SK-N-SH treated with all-trans-retinoic acid at 6 μM for 48 hours (cell line): Measurements from ENCODE around the gene CYP1A2.

Experiments used
- ATAC-seq: fragments of 200-7000 bp; cut with Tn5 transposase; 3 replicates; pipeline ENCODE4 v1.9.1; 2020; ENCODE audit warnings: mild to moderate bottlenecking, moderate library complexity
- ARNTL ChIP-seq: fragments of 450-650 bp; formaldehyde crosslinking; IDR thresholded peaks from 2 replicates; pipeline ENCODE4 v1.5.0; 2020; ENCODE audit warnings: low read depth, mild to moderate bottlenecking, moderate library complexity, borderline replicate concordance
- BACH2 ChIP-seq: fragments of 250-450 bp; sonication (Bioruptor Pico); IDR thresholded peaks from 2 replicates; pipeline ENCODE4 v1.9.0; 2021; ENCODE audit warnings: mild to moderate bottlenecking, borderline replicate concordance
- ESRRG ChIP-seq: fragments of 250-450 bp; sonication (Bioruptor Pico); IDR thresholded peaks from 2 replicates; pipeline ENCODE4 v1.6.1; 2021; ENCODE audit warnings: mild to moderate bottlenecking
- GLIS3 ChIP-seq: fragments of 250-450 bp; sonication (Bioruptor Pico); IDR thresholded peaks from 2 replicates; pipeline ENCODE4 v1.5.0; 2020; ENCODE audit warnings: mild to moderate bottlenecking, moderate library complexity
- ISL1 ChIP-seq: fragments of 250-450 bp; sonication (Bioruptor Pico); IDR thresholded peaks from 2 replicates; pipeline ENCODE4 v2.1.2; 2022; ENCODE audit warnings: mild to moderate bottlenecking, moderate library complexity
- PPARA ChIP-seq: fragments of 250-450 bp; sonication (Bioruptor Pico); IDR thresholded peaks from 2 replicates; pipeline ENCODE4 v1.5.0; 2020; ENCODE audit warnings: mild to moderate bottlenecking, borderline replicate concordance
- RARB ChIP-seq: fragments of 250-450 bp; sonication (Bioruptor Pico); IDR thresholded peaks from 2 replicates; pipeline ENCODE4 v1.8.0; 2021; ENCODE audit warnings: mild to moderate bottlenecking, moderate library complexity
- SNAI2 ChIP-seq: fragments of 250-450 bp; sonication (Bioruptor Pico); IDR thresholded peaks from 2 replicates; pipeline ENCODE4 v1.5.0; 2020; ENCODE audit warnings: mild to moderate bottlenecking, moderate library complexity
- TCF4 ChIP-seq: fragments of 250-450 bp; sonication (Bioruptor Pico); IDR thresholded peaks from 2 replicates; pipeline ENCODE4 v1.8.0; 2021; ENCODE audit warnings: mild to moderate bottlenecking, moderate library complexity, borderline replicate concordance
- TOX ChIP-seq: fragments of 250-450 bp; sonication (Bioruptor Pico); IDR thresholded peaks from 2 replicates; pipeline ENCODE4 v1.8.0; 2021; ENCODE audit warnings: mild to moderate bottlenecking, moderate library complexity, borderline replicate concordance
- ZC3H10 ChIP-seq: fragments of 250-450 bp; sonication (Bioruptor Pico); IDR thresholded peaks from 2 replicates; pipeline ENCODE4 v1.5.1; 2021; ENCODE audit warnings: mild to moderate bottlenecking, moderate library complexity
- ZFP3 ChIP-seq: fragments of 250-450 bp; sonication (Bioruptor Pico); IDR thresholded peaks from 2 replicates; pipeline ENCODE4 v1.5.0; 2020; ENCODE audit warnings: mild to moderate bottlenecking, moderate library complexity
- ZFP30 ChIP-seq: fragments of 450-650 bp; formaldehyde crosslinking; IDR thresholded peaks from 2 replicates; pipeline ENCODE4 v1.5.0; 2022; ENCODE audit warnings: mild to moderate bottlenecking, moderate library complexity
- ZNF565 ChIP-seq: fragments of 450-650 bp; formaldehyde crosslinking; conservative IDR thresholded peaks from 2 replicates; pipeline ENCODE4 v1.5.0; 2020; ENCODE audit warnings: low read depth, mild to moderate bottlenecking, moderate library complexity
- ZNF70 ChIP-seq: fragments of 450-650 bp; formaldehyde crosslinking; IDR thresholded peaks from 2 replicates; pipeline ENCODE4 v1.5.0; 2020; ENCODE audit warnings: mild to moderate bottlenecking, moderate library complexity
- ZNF8 ChIP-seq: fragments of 450-650 bp; formaldehyde crosslinking; IDR thresholded peaks from 2 replicates; pipeline ENCODE4 v1.5.0; 2020; ENCODE audit warnings: mild to moderate bottlenecking, moderate library complexity
- TF ChIP-seq, protein P1 (sequence below): fragments of 250-450 bp; sonication (Bioruptor Pico); IDR thresholded peaks from 2 replicates; pipeline ENCODE4 v1.5.1; 2021; ENCODE audit warnings: mild to moderate bottlenecking, moderate library complexity
- TF ChIP-seq, protein P2 (sequence below): fragments of 250-450 bp; sonication (Bioruptor Pico); IDR thresholded peaks from 2 replicates; pipeline ENCODE4 v1.8.0; 2021; ENCODE audit warnings: low read depth, mild to moderate bottlenecking, moderate library complexity, borderline replicate concordance
- TF ChIP-seq, protein P3 (sequence below): fragments of 250-450 bp; sonication (Bioruptor Pico); IDR thresholded peaks from 2 replicates; pipeline ENCODE4 v1.5.1; 2020; ENCODE audit warnings: low read depth, mild to moderate bottlenecking, moderate library complexity
- TF ChIP-seq, protein P4 (sequence below): fragments of 250-450 bp; sonication (Bioruptor Pico); IDR thresholded peaks from 2 replicates; pipeline ENCODE4 v1.5.0; 2020; ENCODE audit warnings: mild to moderate bottlenecking, moderate library complexity
- TF ChIP-seq, protein P5 (sequence below): fragments of 250-450 bp; sonication (Bioruptor Pico); IDR thresholded peaks from 2 replicates; pipeline ENCODE4 v1.8.0; 2020; ENCODE audit warnings: mild to moderate bottlenecking, moderate library complexity, borderline replicate concordance

The CYP1A2 gene

DNA sequence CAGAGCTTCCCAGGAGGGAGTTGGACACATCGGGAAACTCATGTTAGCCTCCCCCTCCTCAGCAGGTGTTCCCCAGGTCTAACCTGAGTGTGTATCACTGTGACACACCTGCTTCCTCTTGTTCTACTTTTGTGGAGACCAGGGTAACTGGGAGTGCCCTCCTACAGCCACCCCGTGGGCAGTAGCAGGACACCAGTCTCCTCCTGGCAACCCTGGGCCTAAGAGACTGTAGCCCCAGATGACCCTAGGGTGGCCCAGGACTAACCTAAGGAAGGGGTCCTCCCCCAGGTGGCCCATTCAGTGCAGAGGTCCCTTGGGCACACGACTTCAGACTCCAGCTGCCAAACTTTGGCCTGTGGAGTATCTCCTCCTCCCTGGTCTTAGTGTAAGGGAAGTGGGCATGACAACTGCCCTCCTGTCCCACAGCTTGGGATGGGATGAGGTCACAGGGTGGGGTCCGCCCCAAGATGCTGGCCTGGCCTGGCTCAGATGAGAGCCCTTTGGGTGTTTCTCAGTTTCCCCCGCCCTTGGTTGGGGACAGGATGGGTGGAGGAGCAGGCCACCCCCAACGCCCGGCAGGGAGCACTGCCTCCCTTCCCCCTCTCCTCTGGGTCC is 38.0 kb downstream of the CYP1A2 start:
- ATAC-seq, result no peak

DNA sequence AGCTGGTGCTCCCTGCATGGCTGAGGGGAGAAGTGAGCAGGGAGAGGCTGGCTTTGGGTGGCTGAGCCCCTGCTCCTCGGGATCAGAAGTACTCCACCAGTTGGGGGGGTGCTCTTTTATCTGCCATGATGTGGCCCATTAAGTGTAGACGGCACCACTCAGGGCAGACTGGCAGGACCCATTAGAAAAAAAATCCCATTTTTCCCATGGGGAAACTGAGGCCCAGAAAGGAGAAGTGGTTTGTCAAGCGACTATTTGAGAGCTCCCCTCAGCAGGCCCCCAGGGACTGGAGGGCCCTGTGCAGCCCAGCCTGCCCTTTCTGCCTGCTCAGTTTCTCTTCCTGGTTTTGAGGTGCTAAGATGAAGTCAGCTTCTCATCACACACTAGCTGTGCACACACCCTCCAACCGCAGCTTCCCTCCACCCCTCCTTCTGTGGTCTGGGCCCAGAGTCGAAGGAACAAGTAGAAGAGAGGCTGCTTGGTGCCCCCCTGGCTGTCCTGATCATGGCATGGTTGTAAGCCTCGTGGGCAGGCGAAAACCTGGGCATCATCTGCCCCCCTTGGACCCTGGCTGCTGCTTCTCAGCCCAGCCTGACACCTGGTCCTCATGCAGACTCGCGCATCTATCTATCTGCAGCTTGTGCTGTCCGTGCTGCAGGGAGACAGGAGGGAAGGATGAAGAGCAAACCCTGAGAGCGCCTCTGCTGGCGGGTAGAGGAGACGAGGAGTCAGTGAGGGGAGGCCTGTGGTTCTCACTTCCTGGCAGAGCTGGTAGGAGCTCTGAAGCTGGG is 38.8 kb downstream of the CYP1A2 start:
- TF ChIP-seq ESRRG, result no peak
- TF ChIP-seq TOX (CRISPR knock-in tag), result no peak
- TF ChIP-seq, all 23 proteins: peak for 0
- ATAC-seq, result peak; percentile 72

More for the DNA sequence above, 38.0 kb downstream of the CYP1A2 start:
- TF ChIP-seq, protein P1, sequence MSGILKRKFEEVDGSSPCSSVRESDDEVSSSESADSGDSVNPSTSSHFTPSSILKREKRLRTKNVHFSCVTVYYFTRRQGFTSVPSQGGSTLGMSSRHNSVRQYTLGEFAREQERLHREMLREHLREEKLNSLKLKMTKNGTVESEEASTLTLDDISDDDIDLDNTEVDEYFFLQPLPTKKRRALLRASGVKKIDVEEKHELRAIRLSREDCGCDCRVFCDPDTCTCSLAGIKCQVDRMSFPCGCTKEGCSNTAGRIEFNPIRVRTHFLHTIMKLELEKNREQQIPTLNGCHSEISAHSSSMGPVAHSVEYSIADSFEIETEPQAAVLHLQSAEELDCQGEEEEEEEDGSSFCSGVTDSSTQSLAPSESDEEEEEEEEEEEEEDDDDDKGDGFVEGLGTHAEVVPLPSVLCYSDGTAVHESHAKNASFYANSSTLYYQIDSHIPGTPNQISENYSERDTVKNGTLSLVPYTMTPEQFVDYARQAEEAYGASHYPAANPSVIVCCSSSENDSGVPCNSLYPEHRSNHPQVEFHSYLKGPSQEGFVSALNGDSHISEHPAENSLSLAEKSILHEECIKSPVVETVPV (CRISPR knock-in tag), result no peak
- TF ChIP-seq, protein P2, sequence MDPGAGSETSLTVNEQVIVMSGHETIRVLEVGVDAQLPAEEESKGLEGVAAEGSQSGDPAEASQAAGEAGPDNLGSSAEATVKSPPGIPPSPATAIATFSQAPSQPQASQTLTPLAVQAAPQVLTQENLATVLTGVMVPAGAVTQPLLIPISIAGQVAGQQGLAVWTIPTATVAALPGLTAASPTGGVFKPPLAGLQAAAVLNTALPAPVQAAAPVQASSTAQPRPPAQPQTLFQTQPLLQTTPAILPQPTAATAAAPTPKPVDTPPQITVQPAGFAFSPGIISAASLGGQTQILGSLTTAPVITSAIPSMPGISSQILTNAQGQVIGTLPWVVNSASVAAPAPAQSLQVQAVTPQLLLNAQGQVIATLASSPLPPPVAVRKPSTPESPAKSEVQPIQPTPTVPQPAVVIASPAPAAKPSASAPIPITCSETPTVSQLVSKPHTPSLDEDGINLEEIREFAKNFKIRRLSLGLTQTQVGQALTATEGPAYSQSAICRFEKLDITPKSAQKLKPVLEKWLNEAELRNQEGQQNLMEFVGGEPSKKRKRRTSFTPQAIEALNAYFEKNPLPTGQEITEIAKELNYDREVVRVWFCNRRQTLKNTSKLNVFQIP, result no peak
- TF ChIP-seq ZFP3 (CRISPR knock-in tag) (no peak), ARNTL (CRISPR knock-in tag) (no peak), ZFP30 (no peak), GLIS3 (CRISPR knock-in tag) (no peak), PPARA (CRISPR knock-in tag) (no peak), ESRRG (no peak), ZNF70 (CRISPR knock-in tag) (no peak), SNAI2 (CRISPR knock-in tag) (no peak), RARB (no peak), ISL1 (no peak), ZNF565 (no peak), BACH2 (CRISPR knock-in tag) (no peak), ZC3H10 (CRISPR knock-in tag) (no peak), TOX (CRISPR knock-in tag) (no peak), TCF4 (CRISPR knock-in tag) (no peak)
- TF ChIP-seq, protein P3, sequence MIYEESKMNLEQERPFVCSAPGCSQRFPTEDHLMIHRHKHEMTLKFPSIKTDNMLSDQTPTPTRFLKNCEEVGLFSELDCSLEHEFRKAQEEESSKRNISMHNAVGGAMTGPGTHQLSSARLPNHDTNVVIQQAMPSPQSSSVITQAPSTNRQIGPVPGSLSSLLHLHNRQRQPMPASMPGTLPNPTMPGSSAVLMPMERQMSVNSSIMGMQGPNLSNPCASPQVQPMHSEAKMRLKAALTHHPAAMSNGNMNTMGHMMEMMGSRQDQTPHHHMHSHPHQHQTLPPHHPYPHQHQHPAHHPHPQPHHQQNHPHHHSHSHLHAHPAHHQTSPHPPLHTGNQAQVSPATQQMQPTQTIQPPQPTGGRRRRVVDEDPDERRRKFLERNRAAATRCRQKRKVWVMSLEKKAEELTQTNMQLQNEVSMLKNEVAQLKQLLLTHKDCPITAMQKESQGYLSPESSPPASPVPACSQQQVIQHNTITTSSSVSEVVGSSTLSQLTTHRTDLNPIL (CRISPR knock-in tag), result no peak
- TF ChIP-seq, protein P4, sequence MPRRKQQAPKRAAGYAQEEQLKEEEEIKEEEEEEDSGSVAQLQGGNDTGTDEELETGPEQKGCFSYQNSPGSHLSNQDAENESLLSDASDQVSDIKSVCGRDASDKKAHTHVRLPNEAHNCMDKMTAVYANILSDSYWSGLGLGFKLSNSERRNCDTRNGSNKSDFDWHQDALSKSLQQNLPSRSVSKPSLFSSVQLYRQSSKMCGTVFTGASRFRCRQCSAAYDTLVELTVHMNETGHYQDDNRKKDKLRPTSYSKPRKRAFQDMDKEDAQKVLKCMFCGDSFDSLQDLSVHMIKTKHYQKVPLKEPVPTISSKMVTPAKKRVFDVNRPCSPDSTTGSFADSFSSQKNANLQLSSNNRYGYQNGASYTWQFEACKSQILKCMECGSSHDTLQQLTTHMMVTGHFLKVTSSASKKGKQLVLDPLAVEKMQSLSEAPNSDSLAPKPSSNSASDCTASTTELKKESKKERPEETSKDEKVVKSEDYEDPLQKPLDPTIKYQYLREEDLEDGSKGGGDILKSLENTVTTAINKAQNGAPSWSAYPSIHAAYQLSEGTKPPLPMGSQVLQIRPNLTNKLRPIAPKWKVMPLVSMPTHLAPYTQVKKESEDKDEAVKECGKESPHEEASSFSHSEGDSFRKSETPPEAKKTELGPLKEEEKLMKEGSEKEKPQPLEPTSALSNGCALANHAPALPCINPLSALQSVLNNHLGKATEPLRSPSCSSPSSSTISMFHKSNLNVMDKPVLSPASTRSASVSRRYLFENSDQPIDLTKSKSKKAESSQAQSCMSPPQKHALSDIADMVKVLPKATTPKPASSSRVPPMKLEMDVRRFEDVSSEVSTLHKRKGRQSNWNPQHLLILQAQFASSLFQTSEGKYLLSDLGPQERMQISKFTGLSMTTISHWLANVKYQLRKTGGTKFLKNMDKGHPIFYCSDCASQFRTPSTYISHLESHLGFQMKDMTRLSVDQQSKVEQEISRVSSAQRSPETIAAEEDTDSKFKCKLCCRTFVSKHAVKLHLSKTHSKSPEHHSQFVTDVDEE (CRISPR knock-in tag), result no peak
- TF ChIP-seq, protein P5, sequence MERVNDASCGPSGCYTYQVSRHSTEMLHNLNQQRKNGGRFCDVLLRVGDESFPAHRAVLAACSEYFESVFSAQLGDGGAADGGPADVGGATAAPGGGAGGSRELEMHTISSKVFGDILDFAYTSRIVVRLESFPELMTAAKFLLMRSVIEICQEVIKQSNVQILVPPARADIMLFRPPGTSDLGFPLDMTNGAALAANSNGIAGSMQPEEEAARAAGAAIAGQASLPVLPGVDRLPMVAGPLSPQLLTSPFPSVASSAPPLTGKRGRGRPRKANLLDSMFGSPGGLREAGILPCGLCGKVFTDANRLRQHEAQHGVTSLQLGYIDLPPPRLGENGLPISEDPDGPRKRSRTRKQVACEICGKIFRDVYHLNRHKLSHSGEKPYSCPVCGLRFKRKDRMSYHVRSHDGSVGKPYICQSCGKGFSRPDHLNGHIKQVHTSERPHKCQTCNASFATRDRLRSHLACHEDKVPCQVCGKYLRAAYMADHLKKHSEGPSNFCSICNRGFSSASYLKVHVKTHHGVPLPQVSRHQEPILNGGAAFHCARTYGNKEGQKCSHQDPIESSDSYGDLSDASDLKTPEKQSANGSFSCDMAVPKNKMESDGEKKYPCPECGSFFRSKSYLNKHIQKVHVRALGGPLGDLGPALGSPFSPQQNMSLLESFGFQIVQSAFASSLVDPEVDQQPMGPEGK (CRISPR knock-in tag), result no peak

DNA sequence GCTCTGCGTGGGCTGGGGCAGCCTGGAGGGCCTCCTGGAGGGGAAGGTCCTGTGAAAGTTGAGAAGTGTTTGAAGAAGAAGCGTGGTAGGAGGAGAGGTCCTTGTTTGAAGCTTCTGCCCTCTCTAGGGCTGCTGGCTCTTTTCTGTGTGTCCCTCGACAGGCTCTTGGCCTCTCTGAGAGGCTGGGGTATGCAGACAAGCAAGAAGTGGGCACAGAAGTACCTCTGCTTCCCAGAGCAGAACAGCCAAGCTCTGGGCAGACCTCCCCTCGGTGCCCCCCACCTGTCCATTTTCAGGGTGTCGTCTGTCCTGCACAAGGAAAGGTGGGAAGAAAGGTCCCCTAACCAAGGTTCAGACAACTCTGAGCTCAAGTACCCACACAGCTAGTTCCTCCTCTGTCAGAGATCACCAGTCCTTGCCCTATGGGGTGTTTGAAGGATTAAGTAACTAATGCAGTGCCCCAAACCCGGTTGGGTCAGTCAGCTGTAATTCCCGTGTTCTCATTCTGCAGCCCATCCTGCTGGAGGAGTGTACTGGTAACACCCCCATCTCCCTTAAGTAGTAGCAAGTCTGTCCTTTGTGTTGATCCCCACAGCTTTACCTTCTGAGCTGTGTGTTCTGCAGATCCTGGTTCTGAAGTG is 39.5 kb downstream of the CYP1A2 start:
- ATAC-seq, result no peak
- TF ChIP-seq ESRRG, result no peak
- no peak for TF ChIP-seq GLIS3 (CRISPR knock-in tag)
- TF ChIP-seq ZC3H10 (CRISPR knock-in tag), result no peak
- TF ChIP-seq, protein P1 (CRISPR knock-in tag), result no peak
- TF ChIP-seq ZFP30, result no peak
- no peak for TF ChIP-seq PPARA (CRISPR knock-in tag)
- TF ChIP-seq ISL1, result no peak
- TF ChIP-seq ZNF8 (CRISPR knock-in tag), result no peak
- TF ChIP-seq, protein P2, result no peak
- no peak for TF ChIP-seq RARB
- TF ChIP-seq, protein P5 (CRISPR knock-in tag), result no peak
